Transverse colon (tissue), 4 donors: ENCODE data around the gene BAZ1B. TPM values are rescaled to one million over a fixed set of nuclear protein-coding genes. Genes with fewer than 3 reads are reported as not detected.
"Not testable (repeated sequence)": the region's sequence is repeated elsewhere in the genome, so short reads cannot be mapped to it uniquely, and the experiment has no call there.

Experiments
- DNase-seq: peaks from one replicate; pipeline ENCODE4 v3.0.0-alpha.2; 2019
- H3K27ac ChIP-seq, 4 donors: fragments of 200-600 bp; sonication (generic); 2 replicates each; pipeline ENCODE4 v1.5.1; 2016 to 2018; ENCODE audit warnings: inconsistent platforms in 4 of 4
- H3K27me3 ChIP-seq: fragments of 200-600 bp; sonication (generic); 2 replicates; pipeline ENCODE4 v1.5.1; 2017; ENCODE audit warnings: inconsistent platforms
- H3K36me3 ChIP-seq, 4 donors: fragments of 200-600 bp; sonication (generic); 2 replicates each; pipeline ENCODE4 v1.5.1; 2017 to 2019; ENCODE audit warnings: inconsistent platforms in 4 of 4
- H3K4me1 ChIP-seq, 4 donors: fragments of 200-600 bp; sonication (generic); 2 replicates each; pipeline ENCODE4 v1.5.1; 2017 to 2020; ENCODE audit warnings: inconsistent platforms in 4 of 4
- H3K4me3 ChIP-seq, 4 donors: fragments of 200-600 bp; sonication (generic); 1 replicate in 1 of 4; 2 replicates in 3 of 4; pipeline versions ENCODE4 v1.5.1 to v1.6.1; 2017 to 2019; ENCODE audit warnings: inconsistent platforms in 4 of 4
- H3K9me3 ChIP-seq, 2 donors: fragments of 200-600 bp; sonication (generic); 2 replicates each; pipeline ENCODE4 v1.5.1; 2017 to 2019; ENCODE audit warnings: inconsistent platforms in 2 of 2
- CTCF ChIP-seq, 5 experiments: fragments of 200-600 bp in 3 of 5; fragments of 450-650 bp in 2 of 5; sonication (generic) in 3 of 5; IDR thresholded peaks; 1 replicate in 2 of 5; 2 replicates in 3 of 5; pipeline ENCODE4 v1.5.1; 2016 to 2017; ENCODE audit warnings: antibody characterized with exemption in 5 of 5, inconsistent platforms in 3 of 5, mild to moderate bottlenecking in 2 of 5, moderate library complexity in 1 of 5
- EP300 ChIP-seq: sonication (generic); formaldehyde crosslinking; IDR thresholded peaks from one replicate; pipeline ENCODE4 v1.6.1; 2017; ENCODE audit warnings: antibody characterized with exemption, low read depth
- POLR2A ChIP-seq: fragments of 450-650 bp; IDR thresholded peaks from one replicate; pipeline ENCODE4 v1.6.1; 2016; ENCODE audit warnings: antibody characterized with exemption, mild to moderate bottlenecking, moderate library complexity
- POLR2AphosphoS5 ChIP-seq, 3 donors: sonication (generic); formaldehyde crosslinking; IDR thresholded peaks; one replicate each; pipeline ENCODE4 v1.6.1; 2016; ENCODE audit warnings: antibody characterized with exemption in 3 of 3
- WGBS, 2 donors: methylation state at CpG; one replicate each; pipeline ENCODE4 v1.1.5; 2018; ENCODE audit warnings: low coverage in 1 of 2; 5-methylcytosine and 5-hydroxymethylcytosine counted together
- in situ Hi-C, 4 donors: fragments of 200-750 bp; cut with MboI; loops; one replicate each; pipeline versions ENCODE4 v1.15.0 to v1.15.1; 2017; ENCODE audit warnings: low sequenced_read_pairs in 3 of 4, low pct_ligation_motif_present in 1 of 4, low pct_unique_long_range_greater_than_20kb in 1 of 4
- intact Hi-C: fragments of 100-400 bp; cut with DNase I; formaldehyde crosslinking; loops from one replicate; pipeline ENCODE4 v1.15.1; 2023; ENCODE audit warnings: low total_unique reads
- total RNA-seq, 4 donors: library from RNA; depleted of rRNA; stranded (reverse); fragments of >200 nt; gene quantifications; one replicate each; pipeline ENCODE4 v1.1.0, GENCODE V29; 2016

Gene BAZ1B
- total RNA-seq, 4 donors from 2014 or later: 28.7 to 48.0 (median 33.7) TPM

- in situ Hi-C loops (no loop called here), intact Hi-C loops (no loop called here)
- no peaks in the 10 kb centered on the region for H3K27me3 ChIP-seq
- H3K27ac ChIP-seq: no peak overlapping the region
- H3K9me3 ChIP-seq: no peaks in the 10 kb centered on the region
- no peaks in the 10 kb centered on the region for H3K36me3 ChIP-seq
- H3K4me3 ChIP-seq: no peak overlapping the region
- no peak for DNase-seq
- 56 to 67% methylated on average over 3 to 8 of the region's 8 CpGs for WGBS, 2 donors
- H3K4me1 ChIP-seq: no peaks in the 10 kb centered on the region
- no peak for TF ChIP-seq CTCF (IDR thresholded peaks at IDR 0.05)
- no peak for TF ChIP-seq POLR2A
- no peak for TF ChIP-seq EP300
- TF ChIP-seq POLR2AphosphoS5 (IDR thresholded peaks at IDR 0.05): no peak
Measured at GRCh38 chr7:73418113-73418703, 103.9 kb downstream of the BAZ1B start.

GRCh38 chr7:73410541-73411131 is 111.5 kb downstream of the BAZ1B start:
- H3K4me1 ChIP-seq, in situ Hi-C loops, H3K4me3 ChIP-seq, H3K9me3 ChIP-seq, intact Hi-C loops, H3K36me3 ChIP-seq, H3K27me3 ChIP-seq: not testable (repeated sequence)
- H3K27ac ChIP-seq: peak overlapping the region in 1 of 4 donors; percentile 29
- 26% methylated on average over 15 of the region's 15 CpGs; no CpG with 5 or more reads in 1 of the 2 donors for WGBS, 2 donors
- peak; percentile 55 for DNase-seq

- H3K27me3 ChIP-seq, H3K9me3 ChIP-seq, H3K4me3 ChIP-seq, DNase-seq, H3K27ac ChIP-seq, H3K36me3 ChIP-seq, intact Hi-C loops, in situ Hi-C loops, H3K4me1 ChIP-seq: not testable (repeated sequence)
- WGBS, 2 donors: 81% methylated on average over 3 of the region's 3 CpGs; no CpG with 5 or more reads in 1 of the 2 donors
Measured at GRCh38 chr7:73404860-73405259, 117.2 kb downstream of the BAZ1B start.

GRCh38 chr7:73399185-73400050 is 122.7 kb downstream of the BAZ1B start:
- H3K27me3 ChIP-seq, H3K4me1 ChIP-seq, H3K36me3 ChIP-seq, intact Hi-C loops, H3K27ac ChIP-seq, in situ Hi-C loops, H3K9me3 ChIP-seq: not testable (repeated sequence)
- WGBS, 2 donors: 29 to 68% methylated on average over 6 to 19 of the region's 19 CpGs
- peak; percentile 73 for DNase-seq
- peak overlapping the region in 1 of 4 donors; percentile 19 for H3K4me3 ChIP-seq

GRCh38 chr7:73397521-73398281 is 124.4 kb downstream of the BAZ1B start:
- DNase-seq: no peak
- intact Hi-C loops (no loop called here), in situ Hi-C loops (no loop called here)
- Histone ChIP-seq H3K9me3 (no peaks in the 10 kb centered on the region), H3K27ac (peak overlapping the region in 1 of 4 donors; percentile 25), H3K4me3 (no peak overlapping the region), H3K4me1 (no peaks in the 10 kb centered on the region), H3K36me3 (no peaks in the 10 kb centered on the region), H3K27me3 (no peaks in the 10 kb centered on the region)
- 40 to 51% methylated on average over 1 to 14 of the region's 14 CpGs for WGBS, 2 donors
- TF ChIP-seq POLR2AphosphoS5 (IDR thresholded peaks at IDR 0.05) (no peak), POLR2A (no peak), EP300 (no peak), CTCF (IDR thresholded peaks at IDR 0.05) (no peak)
